Mesenchymal stem cell (in vitro differentiated cells and primary cell): Measurements from ENCODE around the gene CD248.

Experiments
- DNase-seq: peaks from one replicate; pipeline ENCODE4 v3.0.0-alpha.2; 2013
- H2AFZ ChIP-seq: one replicate; pipeline ENCODE4 v1.6.1; 2013; ENCODE audit warnings: low read depth, mild to moderate bottlenecking, control low read depth, inconsistent platforms, low read length, moderate library complexity
- H2AK5ac ChIP-seq: 2 replicates; pipeline ENCODE4 v1.6.1; 2013; ENCODE audit warnings: low read length, moderate library complexity, mild to moderate bottlenecking, inconsistent platforms; ENCODE audit not compliant: severe bottlenecking
- H2BK120ac ChIP-seq: one replicate; pipeline ENCODE4 v1.6.1; 2013; ENCODE audit warnings: low read depth, mild to moderate bottlenecking, inconsistent platforms, low read length, moderate library complexity
- H2BK12ac ChIP-seq, 2 experiments: one replicate each; pipeline ENCODE4 v1.6.1; 2013; ENCODE audit warnings: inconsistent platforms in 2 of 2, low read length in 2 of 2, mild to moderate bottlenecking in 2 of 2, moderate library complexity in 2 of 2, control low read depth in 1 of 2
- H2BK15ac ChIP-seq: one replicate; pipeline ENCODE4 v1.6.1; 2013; ENCODE audit warnings: mild to moderate bottlenecking, low read depth, inconsistent platforms; ENCODE audit not compliant: poor library complexity, severe bottlenecking
- H2BK5ac ChIP-seq: 2 replicates; pipeline ENCODE4 v1.6.1; 2013; ENCODE audit warnings: low read depth, mild to moderate bottlenecking, low read length, control low read depth, inconsistent platforms; ENCODE audit not compliant: poor library complexity, severe bottlenecking
- H3K14ac ChIP-seq, 2 experiments: one replicate each; pipeline ENCODE4 v1.6.1; 2013; ENCODE audit warnings: inconsistent platforms in 2 of 2, low read length in 2 of 2, control low read depth in 1 of 2, mild to moderate bottlenecking in 1 of 2, moderate library complexity in 1 of 2
- H3K18ac ChIP-seq, 2 experiments: one replicate each; pipeline ENCODE4 v1.6.1; 2013; ENCODE audit warnings: inconsistent platforms in 2 of 2, low read length in 2 of 2, control low read depth in 1 of 2, low read depth in 1 of 2, mild to moderate bottlenecking in 1 of 2
- H3K23ac ChIP-seq, 2 experiments: one replicate each; pipeline ENCODE4 v1.6.1; 2013; ENCODE audit warnings: inconsistent platforms in 2 of 2, low read length in 2 of 2, mild to moderate bottlenecking in 2 of 2, moderate library complexity in 2 of 2, control low read depth in 1 of 2
- H3K27ac ChIP-seq: 2 replicates; pipeline ENCODE4 v1.5.1; 2013; ENCODE audit warnings: mild to moderate bottlenecking, moderate library complexity, low read length, control low read depth, inconsistent platforms; ENCODE audit not compliant: poor library complexity, severe bottlenecking
- H3K27me3 ChIP-seq, 2 experiments: 2 replicates each; pipeline versions ENCODE4 v1.6.1 to v1.7.0; 2013; ENCODE audit warnings: low read length in 2 of 2, mild to moderate bottlenecking in 2 of 2, moderate library complexity in 2 of 2, control low read depth in 1 of 2, inconsistent platforms in 1 of 2; ENCODE audit not compliant: control insufficient read depth in 1 of 2, insufficient read depth in 1 of 2
- H3K36me3 ChIP-seq, 2 experiments: 2 replicates each; pipeline versions ENCODE4 v1.6.1 to v1.7.0; 2013; ENCODE audit warnings: low read length in 2 of 2, control low read depth in 1 of 2, inconsistent platforms in 1 of 2, low read depth in 1 of 2, mild to moderate bottlenecking in 1 of 2; ENCODE audit not compliant: insufficient read depth in 2 of 2, control insufficient read depth in 1 of 2
- H3K4ac ChIP-seq, 2 experiments: one replicate each; pipeline ENCODE4 v1.6.1; 2013; ENCODE audit warnings: inconsistent platforms in 2 of 2, low read length in 2 of 2, mild to moderate bottlenecking in 2 of 2, moderate library complexity in 2 of 2, control low read depth in 1 of 2, low read depth in 1 of 2
- H3K4me1 ChIP-seq: 2 replicates; pipeline ENCODE4 v1.6.1; 2013; ENCODE audit warnings: low read depth, low read length, control low read depth; ENCODE audit not compliant: control insufficient read depth, insufficient read depth
- H3K4me2 ChIP-seq: 2 replicates; pipeline ENCODE4 v1.6.1; 2013; ENCODE audit warnings: low read length, mild to moderate bottlenecking, inconsistent platforms; ENCODE audit not compliant: poor library complexity, severe bottlenecking
- H3K4me3 ChIP-seq, 2 experiments: 2 replicates each; pipeline versions ENCODE4 v1.5.1 to v1.7.0; 2013; ENCODE audit warnings: low read length in 2 of 2, mild to moderate bottlenecking in 2 of 2, control low read depth in 1 of 2, low read depth in 1 of 2; ENCODE audit not compliant: insufficient read depth in 1 of 2
- H3K79me1 ChIP-seq: replicated peaks from 2 replicates; pipeline ENCODE4 v1.6.1; 2013; ENCODE audit warnings: mild to moderate bottlenecking, control low read depth, low read length, inconsistent platforms; ENCODE audit not compliant: poor library complexity, severe bottlenecking
- H3K9ac ChIP-seq: 2 replicates; pipeline ENCODE4 v1.7.0; 2013; ENCODE audit warnings: mild to moderate bottlenecking, low read length, moderate library complexity
- H3K9me3 ChIP-seq: 2 replicates; pipeline ENCODE4 v1.7.0; 2013; ENCODE audit warnings: mild to moderate bottlenecking, low read length; ENCODE audit not compliant: control insufficient read depth
- H4K8ac ChIP-seq: one replicate; pipeline ENCODE4 v1.6.1; 2013; ENCODE audit warnings: inconsistent platforms, mild to moderate bottlenecking, low read length, moderate library complexity
- H4K91ac ChIP-seq: one replicate; pipeline ENCODE4 v1.6.1; 2013; ENCODE audit warnings: mild to moderate bottlenecking, low read length, inconsistent platforms
- WGBS: methylation state at CpG from one replicate; pipeline ENCODE4 v1.1.7; 2013; ENCODE audit warnings: mixed read lengths; 5-methylcytosine and 5-hydroxymethylcytosine counted together

The CD248 gene

GRCh38 chr11:66286699-66287098 lies 30.1 kb downstream of the CD248 start:
- Histone ChIP-seq H3K27ac (no peak overlapping the region), H2BK120ac (no peak overlapping the region), H2BK15ac (no peak overlapping the region), H3K4me1 (peaks cover 46% of the 10 kb centered on the region), H3K4ac (no peak overlapping the region), H3K27me3 (peaks cover 11% of the 10 kb centered on the region in 2 experiments), H2AK5ac (no peak overlapping the region), H3K9ac (no peak overlapping the region), H4K91ac (peak overlapping the region; percentile 65), H3K4me3 (no peak overlapping the region), H2BK12ac (no peak overlapping the region), H2AFZ (no peak overlapping the region), H3K9me3 (no peaks in the 10 kb centered on the region), H3K4me2 (no peak overlapping the region), H3K23ac (no peak overlapping the region), H3K79me1 (peaks cover 28% of the 10 kb centered on the region), H3K18ac (no peak overlapping the region), H4K8ac (peak overlapping the region; percentile 59), H3K36me3 (peaks cover 36 to 51% of the 10 kb centered on the region in 2 experiments), H3K14ac (no peak overlapping the region), H2BK5ac (no peak overlapping the region)
- no peak for DNase-seq
- 94% methylated on average over 5 of the region's 5 CpGs for WGBS

- H3K79me1 ChIP-seq: peaks cover 28% of the 10 kb centered on the region
Measured at GRCh38 chr11:66285250-66285947, 31.4 kb downstream of the CD248 start.

GRCh38 chr11:66284526-66285078 lies 32.2 kb downstream of the CD248 start:
- no peak overlapping the region for H2BK5ac ChIP-seq
- H4K91ac ChIP-seq: no peak overlapping the region
- H3K18ac ChIP-seq: no peak overlapping the region
- H3K23ac ChIP-seq: no peak overlapping the region
- H4K8ac ChIP-seq: no peak overlapping the region
- H2BK12ac ChIP-seq: no peak overlapping the region
- 96% methylated on average over 15 of the region's 16 CpGs for WGBS
- H3K4me2 ChIP-seq: no peak overlapping the region
- H3K79me1 ChIP-seq: peaks cover 28% of the 10 kb centered on the region
- H2AK5ac ChIP-seq: no peak overlapping the region
- no peak overlapping the region for H2BK15ac ChIP-seq
- no peak overlapping the region for H2BK120ac ChIP-seq
- peaks cover under 1 to 2% of the 10 kb centered on the region in 2 experiments for H3K27me3 ChIP-seq
- H2AFZ ChIP-seq: no peak overlapping the region
- no peak overlapping the region for H3K14ac ChIP-seq
- no peaks in the 10 kb centered on the region for H3K9me3 ChIP-seq
- H3K4ac ChIP-seq: no peak overlapping the region
- H3K4me1 ChIP-seq: peaks cover 40% of the 10 kb centered on the region
- H3K36me3 ChIP-seq: peaks cover 36 to 51% of the 10 kb centered on the region in 2 experiments
- H3K27ac ChIP-seq: no peak overlapping the region
- no peak overlapping the region for H3K9ac ChIP-seq
- no peak overlapping the region for H3K4me3 ChIP-seq
- DNase-seq: no peak

More at GRCh38 chr11:66285250-66285947, 31.4 kb downstream of the CD248 start:
- H4K91ac ChIP-seq: no peak overlapping the region
- H3K9ac ChIP-seq: no peak overlapping the region
- H2AK5ac ChIP-seq: no peak overlapping the region
- no peak overlapping the region for H3K27ac ChIP-seq
- H3K9me3 ChIP-seq: no peaks in the 10 kb centered on the region
- WGBS: 94% methylated on average over 13 of the region's 13 CpGs
- H3K36me3 ChIP-seq: peaks cover 36 to 51% of the 10 kb centered on the region in 2 experiments
- no peak overlapping the region for H3K23ac ChIP-seq
- no peak for DNase-seq
- H3K14ac ChIP-seq: no peak overlapping the region
- H2BK15ac ChIP-seq: no peak overlapping the region
- H2BK12ac ChIP-seq: no peak overlapping the region
- no peak overlapping the region for H3K18ac ChIP-seq
- no peak overlapping the region for H2BK120ac ChIP-seq
- H3K4ac ChIP-seq: no peak overlapping the region
- H3K27me3 ChIP-seq: peaks cover 0 to under 1% of the 10 kb centered on the region in 2 experiments
- peaks cover 46% of the 10 kb centered on the region for H3K4me1 ChIP-seq
- no peak overlapping the region for H2BK5ac ChIP-seq
- no peak overlapping the region for H3K4me2 ChIP-seq
- H2AFZ ChIP-seq: no peak overlapping the region
- no peak overlapping the region for H3K4me3 ChIP-seq
- no peak overlapping the region for H4K8ac ChIP-seq

- DNase-seq: no peak
- Histone ChIP-seq H2AFZ (no peak overlapping the region), H3K36me3 (peaks cover 36 to 51% of the 10 kb centered on the region in 2 experiments)
Measured at GRCh38 chr11:66283461-66284105, 33.3 kb downstream of the CD248 start.

More at GRCh38 chr11:66283461-66284105, 33.3 kb downstream of the CD248 start:
- Histone ChIP-seq H3K4ac (no peak overlapping the region), H3K4me3 (no peak overlapping the region), H3K9me3 (no peaks in the 10 kb centered on the region), H3K9ac (no peak overlapping the region), H3K14ac (no peak overlapping the region), H3K4me1 (peaks cover 40% of the 10 kb centered on the region), H2BK15ac (no peak overlapping the region), H3K4me2 (no peak overlapping the region), H3K18ac (no peak overlapping the region), H3K27me3 (peaks cover 7 to 13% of the 10 kb centered on the region in 2 experiments), H2BK12ac (no peak overlapping the region), H2BK5ac (no peak overlapping the region), H3K79me1 (peaks cover 28% of the 10 kb centered on the region), H4K8ac (no peak overlapping the region), H2BK120ac (no peak overlapping the region), H3K27ac (no peak overlapping the region), H3K23ac (no peak overlapping the region), H2AK5ac (no peak overlapping the region), H4K91ac (no peak overlapping the region)
- WGBS: 92% methylated on average over 12 of the region's 14 CpGs
